GM23338 (cell line): Measurements from ENCODE around the gene ABCA13. TPM values are rescaled to one million over a fixed set of nuclear protein-coding genes. Genes with fewer than 3 reads are reported as not detected.

Experiments used
- ATAC-seq: fragments of 200-7000 bp; cut with Tn5 transposase; 3 replicates; pipeline ENCODE4 v1.9.1; 2020
- DNase-seq: peaks from one replicate; pipeline ENCODE4 v3.0.0-alpha.2; 2015; ENCODE audit warnings: low spot score
- H2AFZ ChIP-seq: fragments of 200-600 bp; sonication (generic); 2 replicates; pipeline ENCODE4 v1.8.0; 2016; ENCODE audit warnings: antibody characterized with exemption, mild to moderate bottlenecking, moderate library complexity
- H3F3A ChIP-seq: fragments of 200-600 bp; sonication (generic); replicated peaks from 2 replicates; pipeline ENCODE4 v1.8.0; 2017; ENCODE audit warnings: antibody characterized with exemption, mixed run types, low read depth
- H3K27ac ChIP-seq: fragments of 200-600 bp; sonication (generic); 2 replicates; pipeline ENCODE4 v1.6.1; 2016; ENCODE audit warnings: low read depth
- H3K27me3 ChIP-seq: fragments of 200-600 bp; sonication (generic); 2 replicates; pipeline ENCODE4 v1.8.0; 2016; ENCODE audit warnings: mild to moderate bottlenecking, mixed run types, moderate library complexity; ENCODE audit not compliant: insufficient read depth
- H3K36me3 ChIP-seq: fragments of 200-600 bp; sonication (generic); 2 replicates; pipeline ENCODE4 v1.8.0; 2016; ENCODE audit warnings: mild to moderate bottlenecking; ENCODE audit not compliant: insufficient read depth
- H3K4me1 ChIP-seq: fragments of 200-600 bp; sonication (generic); 2 replicates; pipeline ENCODE4 v1.8.0; 2016; ENCODE audit warnings: mild to moderate bottlenecking, moderate library complexity; ENCODE audit not compliant: insufficient read depth
- H3K4me2 ChIP-seq: fragments of 200-600 bp; sonication (generic); 2 replicates; pipeline ENCODE4 v1.7.1; 2017; ENCODE audit warnings: mixed run types
- H3K4me3 ChIP-seq: fragments of 200-600 bp; sonication (generic); 2 replicates; pipeline ENCODE4 v1.6.1; 2016; ENCODE audit warnings: mixed run types
- H3K79me2 ChIP-seq: fragments of 200-600 bp; sonication (generic); replicated peaks from 2 replicates; pipeline ENCODE4 v1.8.0; 2017; ENCODE audit warnings: mild to moderate bottlenecking; ENCODE audit not compliant: insufficient read depth
- H3K9me2 ChIP-seq: fragments of 200-600 bp; sonication (generic); 2 replicates; pipeline ENCODE4 v1.8.0; 2017; ENCODE audit not compliant: insufficient read depth
- H4K20me1 ChIP-seq: fragments of 200-600 bp; sonication (generic); replicated peaks from 2 replicates; pipeline ENCODE4 v1.8.0; 2017; ENCODE audit warnings: mild to moderate bottlenecking; ENCODE audit not compliant: insufficient read depth
- H3K27ac Mint-ChIP-seq: 2 replicates; pipeline ENCODE4 v1.8.0; 2020; ENCODE audit warnings: inconsistent platforms, mild to moderate bottlenecking, moderate library complexity, mixed read lengths
- H3K27me3 Mint-ChIP-seq: 3 replicates; pipeline ENCODE4 v1.8.0; 2022; ENCODE audit warnings: low read depth, mild to moderate bottlenecking, moderate library complexity, mixed read lengths, inconsistent platforms; ENCODE audit not compliant: insufficient read depth, poor library complexity
- H3K36me3 Mint-ChIP-seq: 3 replicates; pipeline ENCODE4 v1.8.0; 2021; ENCODE audit warnings: low read depth, mild to moderate bottlenecking, inconsistent platforms, moderate library complexity, mixed read lengths
- H3K4me1 Mint-ChIP-seq: 3 replicates; pipeline ENCODE4 v1.8.0; 2020; ENCODE audit warnings: mild to moderate bottlenecking, inconsistent platforms, mixed read lengths
- H3K4me3 Mint-ChIP-seq: 3 replicates; pipeline ENCODE4 v1.8.0; 2021; ENCODE audit warnings: moderate library complexity, mild to moderate bottlenecking, inconsistent platforms, mixed read lengths
- H3K9me3 Mint-ChIP-seq: 3 replicates; pipeline ENCODE4 v1.8.0; 2020; ENCODE audit warnings: moderate library complexity, mild to moderate bottlenecking, inconsistent platforms, mixed read lengths
- CREB1 ChIP-seq: fragments of 250-450 bp; sonication (Bioruptor Pico); IDR thresholded peaks from 2 replicates; pipeline ENCODE4 v1.5.0; 2020; ENCODE audit warnings: low read depth, mild to moderate bottlenecking, moderate library complexity
- CTCF ChIP-seq, 2 experiments: fragments of 200-600 bp in 1 of 2; sonication (generic) in 1 of 2; conservative IDR thresholded peaks; 2 replicates each; pipeline versions ENCODE4 v1.5.1 to v1.6.1; 2016 to 2017; ENCODE audit warnings: antibody characterized with exemption in 2 of 2, low read depth in 2 of 2, mild to moderate bottlenecking in 2 of 2, moderate library complexity in 1 of 2
- ETS1 ChIP-seq: IDR thresholded peaks from 2 replicates; pipeline ENCODE4 v1.6.1; 2016; ENCODE audit warnings: antibody characterized with exemption
- EZH2 ChIP-seq: fragments of 200-600 bp; sonication (generic); IDR thresholded peaks from one replicate; pipeline ENCODE4 v1.8.0; 2017; ENCODE audit warnings: antibody characterized with exemption, mild to moderate bottlenecking, low read depth; ENCODE audit not compliant: unreplicated experiment
- JUNB ChIP-seq: IDR thresholded peaks from one replicate; pipeline ENCODE4 v1.6.1; 2016; ENCODE audit warnings: antibody characterized with exemption; ENCODE audit not compliant: unreplicated experiment
- NANOG ChIP-seq: IDR thresholded peaks from 2 replicates; pipeline ENCODE4 v1.6.1; 2016; ENCODE audit warnings: antibody characterized with exemption, borderline replicate concordance
- POLR2AphosphoS5 ChIP-seq: IDR thresholded peaks from 2 replicates; pipeline ENCODE4 v1.6.1; 2016; ENCODE audit warnings: antibody characterized with exemption, low read depth
- REST ChIP-seq: IDR thresholded peaks from one replicate; pipeline ENCODE4 v1.6.1; 2018; ENCODE audit warnings: antibody characterized with exemption; ENCODE audit not compliant: unreplicated experiment
- ZNF331 ChIP-seq: fragments of 250-450 bp; sonication (Bioruptor Pico); IDR thresholded peaks from 2 replicates; pipeline ENCODE4 v1.5.0; 2020; ENCODE audit warnings: low read depth, mild to moderate bottlenecking, moderate library complexity
- polyA plus RNA-seq: library from polyadenylated mRNA; unstranded; fragments of >200 nt; fragmentation: Nextera tagmentation; extraction: Ambion mirVana; gene quantifications from 2 replicates; pipeline ENCODE4 v1.2.1, GENCODE V29; 2016
- total RNA-seq: library from RNA; depleted of rRNA; stranded (reverse); fragments of >200 nt; shearing (Covaris generic); gene quantifications from 2 replicates; pipeline ENCODE4 v1.2.3, GENCODE V29; 2014

Gene ABCA13
- total and polyA plus RNA-seq, 2 experiments from 2014 or later, result 0.21 TPM; not detected in 1

- Histone ChIP-seq H3K4me2 (no peak overlapping the region), H3K4me1 (no peaks in the 10 kb centered on the region), H3K79me2 (no peaks in the 10 kb centered on the region), H3K9me2 (no peaks in the 10 kb centered on the region), H3K27ac (no peak overlapping the region), H2AFZ (no peak overlapping the region), H3K36me3 (no peaks in the 10 kb centered on the region), H3F3A (no peaks in the 10 kb centered on the region), H3K4me3 (no peak overlapping the region), H4K20me1 (no peaks in the 10 kb centered on the region), H3K27me3 (peaks cover 9% of the 10 kb centered on the region)
- Mint-ChIP-seq H3K27ac (no peak overlapping the region), H3K27me3 (no peaks in the 10 kb centered on the region), H3K36me3 (no peaks in the 10 kb centered on the region), H3K4me3 (no peak overlapping the region), H3K4me1 (no peaks in the 10 kb centered on the region), H3K9me3 (peaks cover 22% of the 10 kb centered on the region)
- ATAC-seq (no peak), DNase-seq (no peak)
- no peak for TF ChIP-seq CTCF (conservative IDR thresholded peaks at IDR 0.05; ENCODE audit: low read depth in 2 of 2)
- no peak for TF ChIP-seq EZH2
- no peak for TF ChIP-seq ZNF331 (CRISPR knock-in tag)
- no peak for TF ChIP-seq ETS1
- TF ChIP-seq CREB1 (CRISPR knock-in tag), result no peak
These were observed 752 bp upstream of the ABCA13 start for GRCh38 chr7:48170506-48170905.

DNA sequence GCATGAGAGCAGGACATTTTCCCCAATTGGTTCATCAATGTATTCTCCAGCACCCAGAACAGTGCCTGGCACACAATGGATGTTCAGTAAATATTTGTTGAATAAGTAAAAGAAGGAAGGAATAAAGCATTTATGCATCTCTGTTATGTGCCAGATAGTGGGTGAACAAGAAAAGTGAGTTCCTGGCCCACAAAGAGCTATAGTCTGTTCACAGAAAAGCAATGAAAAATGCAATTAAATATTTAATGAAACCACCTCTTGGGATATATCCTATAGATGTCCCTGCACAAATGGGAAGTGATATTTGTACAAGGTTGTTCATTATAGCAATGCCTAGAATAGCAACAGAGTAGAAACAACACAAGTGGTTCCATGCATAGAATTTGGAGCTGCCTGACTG is 2.1 kb downstream of the ABCA13 start:
- H2AFZ ChIP-seq, result no peak overlapping the region
- no peaks in the 10 kb centered on the region for H4K20me1 ChIP-seq
- Mint-ChIP-seq H3K27ac (no peak overlapping the region), H3K4me3 (no peak overlapping the region), H3K9me3 (peaks cover 13% of the 10 kb centered on the region; the same call in 2 of the 3 replicates), H3K36me3 (no peaks in the 10 kb centered on the region), H3K4me1 (peaks cover 7% of the 10 kb centered on the region), H3K27me3 (peaks cover 3% of the 10 kb centered on the region)
- no peaks in the 10 kb centered on the region for H3K36me3 ChIP-seq
- no peak overlapping the region for H3K4me2 ChIP-seq
- DNase-seq (no peak), ATAC-seq (no peak)
- H3K79me2 ChIP-seq, result no peaks in the 10 kb centered on the region
- no peaks in the 10 kb centered on the region for H3K4me1 ChIP-seq
- H3K4me3 ChIP-seq, result no peak overlapping the region
- H3K27ac ChIP-seq, result no peak overlapping the region
- no peaks in the 10 kb centered on the region for H3K9me2 ChIP-seq
- H3F3A ChIP-seq, result no peaks in the 10 kb centered on the region
- H3K27me3 ChIP-seq, result peaks cover 34% of the 10 kb centered on the region
- TF ChIP-seq CREB1 (CRISPR knock-in tag), result no peak
- no peak for TF ChIP-seq CTCF (conservative IDR thresholded peaks at IDR 0.05; ENCODE audit: low read depth in 2 of 2)
- TF ChIP-seq NANOG, result no peak
- no peak for TF ChIP-seq JUNB
- no peak for TF ChIP-seq ETS1
- no peak for TF ChIP-seq ZNF331 (CRISPR knock-in tag)
- no peak for TF ChIP-seq REST
- TF ChIP-seq POLR2AphosphoS5, result no peak
